Left lung (tissue), 10 donors: Measurements from ENCODE around the gene FAT1. TPM values are rescaled to one million over a fixed set of nuclear protein-coding genes. Genes with fewer than 3 reads are reported as not detected.

Experiments used
- ATAC-seq: fragments of 200-7000 bp; cut with Tn5 transposase; one replicate; pipeline ENCODE4 v1.9.1; 2020; ENCODE audit warnings: moderate library complexity
- DNase-seq, 4 donors: peaks; one replicate each; pipeline ENCODE4 v3.0.0-alpha.2; 2013 to 2020
- H3K27ac ChIP-seq, 2 donors: fragments of 200-600 bp; sonication (generic) in 1 of 2; one replicate each; pipeline versions ENCODE4 v1.5.0 to v1.8.0; 2020 to 2021
- H3K27me3 ChIP-seq, 2 donors: fragments of 200-600 bp; sonication (generic) in 1 of 2; one replicate each; pipeline versions ENCODE4 v1.5.0 to v1.8.0; 2020 to 2021
- H3K36me3 ChIP-seq, 2 donors: fragments of 200-600 bp; sonication (generic) in 1 of 2; one replicate each; pipeline versions ENCODE4 v1.5.0 to v1.8.0; 2020 to 2021
- H3K4me1 ChIP-seq, 2 donors: fragments of 200-600 bp; one replicate each; pipeline ENCODE4 v1.8.0; 2021
- H3K4me3 ChIP-seq, 2 donors: fragments of 200-600 bp; sonication (generic) in 1 of 2; one replicate each; pipeline versions ENCODE4 v1.5.0 to v1.8.0; 2020 to 2021; ENCODE audit warnings: mild to moderate bottlenecking in 1 of 2
- H3K9me3 ChIP-seq, 2 donors: fragments of 200-600 bp; sonication (generic) in 1 of 2; one replicate each; pipeline versions ENCODE4 v1.5.0 to v1.8.0; 2020 to 2021
- CTCF ChIP-seq, 2 donors: fragments of 200-600 bp; sonication (generic) in 1 of 2; IDR thresholded peaks; one replicate each; pipeline versions ENCODE4 v1.5.0 to v1.8.0; 2021; ENCODE audit warnings: antibody characterized with exemption in 2 of 2
- intact Hi-C, 2 donors: fragments of 100-400 bp; cut with DNase I; formaldehyde crosslinking; loops; one replicate each; pipeline versions ENCODE4 v1.11.2 to v1.14.2; 2022
- polyA plus RNA-seq, 6 donors: library from polyadenylated mRNA; unstranded; fragments of 120-200 nt; gene quantifications; one replicate each; pipeline ENCODE4 v1.2.1, GENCODE V29; 2013; ENCODE audit not compliant: insufficient read length in 6 of 6
- total RNA-seq, 2 donors: library from RNA; stranded (reverse); fragmentation: NEBNext Ultra II Directional; extraction: Animal tissue kit (Norgen Biotek cat#: 25700); gene quantifications; one replicate each; pipeline ENCODE4 v1.2.1, GENCODE V29; 2021
- donor health status: DM: no; HTN: yes; CAD: no.
- donor health status: DM: no; HTN: no; CAD: no.

The FAT1 gene
- total and polyA plus RNA-seq, 8 donors, result 70.3 to 278 (median 232) TPM

DNA sequence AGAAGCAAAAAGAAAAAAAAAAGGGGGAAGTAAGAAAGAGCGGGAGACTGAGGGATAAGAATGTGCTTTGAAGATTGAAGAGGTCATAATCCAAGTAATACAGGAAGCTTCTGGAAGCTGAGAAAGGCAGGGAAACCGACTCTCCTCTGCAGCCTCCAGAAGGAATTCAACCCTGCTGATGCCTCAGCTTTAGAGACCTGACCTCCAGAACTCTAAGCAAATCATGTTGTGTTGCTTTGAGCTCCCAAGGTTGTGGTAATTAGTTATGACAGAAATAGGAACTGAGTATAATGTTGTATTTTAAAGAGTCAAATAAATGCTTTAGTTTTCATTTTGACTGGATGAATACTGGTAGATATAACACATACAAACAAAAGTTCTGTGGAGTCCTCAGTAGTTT is 48.0 kb upstream of the FAT1 start:
- DNase-seq, result no peak
- Histone ChIP-seq H3K9me3 (peaks cover 0 to 2% of the 10 kb centered on the region in 2 donors), H3K36me3 (no peaks in the 10 kb centered on the region), H3K4me1 (no peaks in the 10 kb centered on the region), H3K27me3 (no peaks in the 10 kb centered on the region), H3K27ac (no peak overlapping the region), H3K4me3 (no peak overlapping the region)
- no peak for TF ChIP-seq CTCF (IDR thresholded peaks at IDR 0.05)
- intact Hi-C loops, result no loop called here
- no peak for ATAC-seq

- Histone ChIP-seq H3K27me3 (no peaks in the 10 kb centered on the region), H3K9me3 (peaks cover 0 to 2% of the 10 kb centered on the region in 2 donors), H3K4me3 (no peak overlapping the region), H3K36me3 (no peaks in the 10 kb centered on the region), H3K27ac (no peak overlapping the region), H3K4me1 (no peaks in the 10 kb centered on the region)
- TF ChIP-seq CTCF (IDR thresholded peaks at IDR 0.05), result no peak
- intact Hi-C loops, result no loop called here
- DNase-seq (no peak), ATAC-seq (no peak)
These were observed 47.0 kb upstream of the FAT1 start for GRCh38 chr4:186770481-186771175.

GRCh38 chr4:186767794-186768193 is 44.1 kb upstream of the FAT1 start:
- H3K4me1 ChIP-seq, result no peaks in the 10 kb centered on the region
- no peak for DNase-seq
- no peak for TF ChIP-seq CTCF (IDR thresholded peaks at IDR 0.05)
- H3K4me3 ChIP-seq, result no peak overlapping the region
- peaks cover 0 to 2% of the 10 kb centered on the region in 2 donors for H3K9me3 ChIP-seq
- no peak overlapping the region for H3K27ac ChIP-seq
- intact Hi-C loops, result no loop called here
- no peaks in the 10 kb centered on the region for H3K36me3 ChIP-seq
- ATAC-seq, result no peak
- no peaks in the 10 kb centered on the region for H3K27me3 ChIP-seq

- TF ChIP-seq CTCF (IDR thresholded peaks at IDR 0.05), result no peak
These were observed 42.3 kb upstream of the FAT1 start for GRCh38 chr4:186765673-186766546.

GRCh38 chr4:186765138-186765537 is 41.5 kb upstream of the FAT1 start:
- DNase-seq, result no peak
- TF ChIP-seq CTCF (IDR thresholded peaks at IDR 0.05), result no peak
- no peak for ATAC-seq
- intact Hi-C loops, result no loop called here
- H3K27me3 ChIP-seq, result no peaks in the 10 kb centered on the region
- H3K4me3 ChIP-seq, result no peak overlapping the region
- H3K36me3 ChIP-seq, result no peaks in the 10 kb centered on the region
- H3K9me3 ChIP-seq, result peaks cover 0 to 2% of the 10 kb centered on the region in 2 donors
- H3K4me1 ChIP-seq, result no peaks in the 10 kb centered on the region
- no peak overlapping the region for H3K27ac ChIP-seq

More at GRCh38 chr4:186765673-186766546, 42.3 kb upstream of the FAT1 start:
- no peaks in the 10 kb centered on the region for H3K36me3 ChIP-seq
- ATAC-seq (no peak), DNase-seq (no peak)
- intact Hi-C loops, result no loop called here
- no peak overlapping the region for H3K27ac ChIP-seq
- H3K4me3 ChIP-seq, result no peak overlapping the region
- H3K4me1 ChIP-seq, result no peaks in the 10 kb centered on the region
- peaks cover 0 to 2% of the 10 kb centered on the region in 2 donors for H3K9me3 ChIP-seq
- H3K27me3 ChIP-seq, result no peaks in the 10 kb centered on the region
